Naive thymus-derived CD4-positive, alpha-beta T cell (primary cell): ENCODE results near the gene SORL1. TPM values are rescaled to one million over a fixed set of nuclear protein-coding genes. Genes with fewer than 3 reads are reported as not detected.
"Not testable (repeated sequence)": the region's sequence is repeated elsewhere in the genome, so short reads cannot be mapped to it uniquely, and the experiment has no call there.

ENCODE experiments used
- ATAC-seq: fragments of 150-1000 bp; cut with Tn5 transposase; 2 replicates; pipeline ENCODE4 v1.10.0; 2021; ENCODE audit warnings: mild to moderate bottlenecking, moderate library complexity
- CTCF ChIA-PET: fragments of 350-600 bp; sonication (Branson Sonifier 250); formaldehyde crosslinking; loops from one replicate; lab custom pipeline; 2021; ENCODE audit warnings: antibody characterized with exemption; lab: Charles Lee
- POLR2A ChIA-PET: fragments of 350-600 bp; sonication (Branson Sonifier 250); formaldehyde crosslinking; loops from one replicate; lab custom pipeline; 2021; ENCODE audit warnings: antibody characterized with exemption, inconsistent platforms; lab: Charles Lee
- DNase-seq, 9 donors: peaks; one replicate each; pipeline versions ENCODE4 v3.0.0 to v3.0.0-alpha.2; 2020 to 2022; ENCODE audit warnings: mixed read lengths in 1 of 9
- H3K27ac ChIP-seq: one replicate; pipeline ENCODE4 v1.7.0; 2013; ENCODE audit warnings: mild to moderate bottlenecking, low read depth, low read length, moderate library complexity
- H3K27me3 ChIP-seq, 2 donors: one replicate each; pipeline ENCODE4 v1.7.0; 2013; ENCODE audit warnings: low read length in 2 of 2, mild to moderate bottlenecking in 2 of 2, moderate library complexity in 2 of 2; ENCODE audit not compliant: control insufficient read depth in 2 of 2, insufficient read depth in 2 of 2
- H3K36me3 ChIP-seq, 3 experiments: 1 replicate in 2 of 3; 2 replicates in 1 of 3; pipeline ENCODE4 v1.7.0; 2013; ENCODE audit warnings: low read length in 3 of 3, mild to moderate bottlenecking in 3 of 3, moderate library complexity in 1 of 3; ENCODE audit not compliant: insufficient read depth in 3 of 3, control insufficient read depth in 2 of 3
- H3K4me1 ChIP-seq, 2 donors: one replicate each; pipeline ENCODE4 v1.7.0; 2013; ENCODE audit warnings: low read length in 2 of 2, mild to moderate bottlenecking in 2 of 2, moderate library complexity in 1 of 2; ENCODE audit not compliant: control insufficient read depth in 2 of 2, insufficient read depth in 2 of 2
- H3K4me3 ChIP-seq: 2 replicates; pipeline ENCODE4 v1.7.0; 2013; ENCODE audit warnings: mild to moderate bottlenecking, low read length
- H3K9me3 ChIP-seq, 3 experiments: 1 replicate in 2 of 3; 2 replicates in 1 of 3; pipeline ENCODE4 v1.7.0; 2013; ENCODE audit warnings: low read length in 3 of 3; ENCODE audit not compliant: control insufficient read depth in 2 of 3
- H3K27ac Mint-ChIP-seq, 9 donors: one replicate each; pipeline ENCODE4 v1.8.0; 2020 to 2022; ENCODE audit warnings: mixed read lengths in 9 of 9, mild to moderate bottlenecking in 8 of 9, moderate library complexity in 5 of 9, inconsistent platforms in 2 of 9
- H3K27me3 Mint-ChIP-seq, 5 donors: one replicate each; pipeline ENCODE4 v1.8.0; 2021 to 2022; ENCODE audit warnings: mixed read lengths in 5 of 5, mild to moderate bottlenecking in 1 of 5
- H3K36me3 Mint-ChIP-seq, 5 donors: one replicate each; pipeline ENCODE4 v1.8.0; 2020 to 2022; ENCODE audit warnings: mixed read lengths in 5 of 5, mild to moderate bottlenecking in 3 of 5, inconsistent platforms in 1 of 5
- H3K4me1 Mint-ChIP-seq, 7 donors: one replicate each; pipeline ENCODE4 v1.8.0; 2020 to 2022; ENCODE audit warnings: mixed read lengths in 7 of 7, mild to moderate bottlenecking in 3 of 7, inconsistent platforms in 1 of 7
- H3K4me3 Mint-ChIP-seq, 10 donors: one replicate each; pipeline ENCODE4 v1.8.0; 2020 to 2022; ENCODE audit warnings: mild to moderate bottlenecking in 10 of 10, mixed read lengths in 10 of 10, moderate library complexity in 6 of 10, inconsistent platforms in 2 of 10
- H3K9me3 Mint-ChIP-seq, 11 donors: one replicate each; pipeline ENCODE4 v1.8.0; 2020 to 2022; ENCODE audit warnings: mixed read lengths in 11 of 11, mild to moderate bottlenecking in 4 of 11, inconsistent platforms in 1 of 11, moderate library complexity in 1 of 11
- intact Hi-C, 2 donors: fragments of 100-400 bp; cut with micrococcal nuclease; formaldehyde crosslinking; loops; one replicate each; pipeline ENCODE4 v1.15.1; 2023
- polyA plus RNA-seq, 2 donors: library from polyadenylated mRNA; unstranded; fragments of 300-500 nt; fragmentation: Illumina TruSeq; gene quantifications; one replicate each; pipeline ENCODE4 v1.2.3, GENCODE V29; 2021
- total RNA-seq, 6 experiments: library from RNA in 5 of 6; stranded (reverse) in 5 of 6; gene quantifications; 1 replicate in 5 of 6; 2 replicates in 1 of 6; pipeline ENCODE4 v1.2.3 and lab custom pipeline; 2021 to 2026

Gene SORL1
- total and polyA plus RNA-seq, 7 experiments from 2014 or later: 165 to 555 (median 321) TPM

- H3K4me1 Mint-ChIP-seq: peaks cover 9 to 30% (median 24%) of the 10 kb centered on the region in 7 donors
- H3K9me3 Mint-ChIP-seq, H3K4me3 ChIP-seq, intact Hi-C loops, H3K4me3 Mint-ChIP-seq, H3K36me3 ChIP-seq, H3K9me3 ChIP-seq, ATAC-seq, CTCF ChIA-PET, H3K4me1 ChIP-seq, DNase-seq, H3K27me3 Mint-ChIP-seq, H3K27ac ChIP-seq, H3K27me3 ChIP-seq, H3K36me3 Mint-ChIP-seq: not testable (repeated sequence)
- POLR2A ChIA-PET: interaction anchor here (1.2 kb wide), 1 partner anchor 42 kb away, joined by 3 read pairs; no protein-coding TSS in a partner anchor
- peak overlapping the region in 1 of 9 donors; percentile 18 for H3K27ac Mint-ChIP-seq
Measured at GRCh38 chr11:121411330-121411729, 40.8 kb upstream of the SORL1 start.

GRCh38 chr11:121412000-121412587, 40.0 kb upstream of the SORL1 start:
- no peak overlapping the region for H3K27ac ChIP-seq
- no peak overlapping the region for H3K4me3 Mint-ChIP-seq
- H3K36me3 ChIP-seq: no peaks in the 10 kb centered on the region
- DNase-seq (no peak), ATAC-seq (no peak)
- H3K4me1 ChIP-seq: peaks cover 3 to 8% of the 10 kb centered on the region in 2 donors
- intact Hi-C loops: no loop called here
- H3K9me3 ChIP-seq: no peaks in the 10 kb centered on the region
- H3K9me3 Mint-ChIP-seq: no peaks in the 10 kb centered on the region
- POLR2A ChIA-PET: interaction anchor here (1.0 to 1.6 kb wide), 2 partner anchors 39 kb away, joined by 3 to 5 read pairs; no protein-coding TSS in a partner anchor
- H3K27ac Mint-ChIP-seq: peak overlapping the region in 4 of 9 donors; percentile 15 to 52 (median 38)
- peaks cover 0 to 4% (median 0%) of the 10 kb centered on the region in 5 donors for H3K36me3 Mint-ChIP-seq
- H3K4me3 ChIP-seq: no peak overlapping the region
- peaks cover 15 to 37% (median 29%) of the 10 kb centered on the region in 7 donors for H3K4me1 Mint-ChIP-seq
- H3K27me3 ChIP-seq: no peaks in the 10 kb centered on the region
- H3K27me3 Mint-ChIP-seq: no peaks in the 10 kb centered on the region
- CTCF ChIA-PET: no interaction called here

GRCh38 chr11:121412711-121413415, 39.3 kb upstream of the SORL1 start:
- no peak for DNase-seq
- Histone ChIP-seq H3K4me1 (peaks cover 10 to 16% of the 10 kb centered on the region in 2 donors), H3K36me3 (no peaks in the 10 kb centered on the region), H3K27ac (no peak overlapping the region), H3K27me3 (no peaks in the 10 kb centered on the region), H3K4me3 (no peak overlapping the region), H3K9me3 (no peaks in the 10 kb centered on the region)
- Mint-ChIP-seq H3K9me3 (no peaks in the 10 kb centered on the region), H3K27me3 (no peaks in the 10 kb centered on the region), H3K4me3 (no peak overlapping the region), H3K27ac (peak overlapping the region; percentile 34 to 87 (median 70)), H3K36me3 (peaks cover 0 to 10% (median 0%) of the 10 kb centered on the region in 5 donors), H3K4me1 (peaks cover 20 to 42% (median 35%) of the 10 kb centered on the region in 7 donors)
- CTCF ChIA-PET: interaction anchor here (0.6 kb wide), 1 partner anchor 44 kb away, joined by 3 read pairs; no protein-coding TSS in a partner anchor
- no peak for ATAC-seq
- POLR2A ChIA-PET: interaction anchor here (1.0 to 1.6 kb wide), 4 partner anchors 38 to 42 kb away, joined by 3 to 5 read pairs (median 3); partner anchors contain the start of genes SORL1 and SORL1-AS1
- intact Hi-C loops: no loop called here

- no peak for ATAC-seq
- peak overlapping the region in 7 of 9 donors; percentile 62 to 89 (median 81) for H3K27ac Mint-ChIP-seq
- no peaks in the 10 kb centered on the region for H3K27me3 Mint-ChIP-seq
- intact Hi-C loops: no loop called here
- CTCF ChIA-PET: no interaction called here
- POLR2A ChIA-PET: interaction anchor here (0.6 to 1.4 kb wide), 6 partner anchors 9 to 44 kb away, joined by 3 to 5 read pairs (median 4); no protein-coding TSS in a partner anchor
- no peaks in the 10 kb centered on the region for H3K27me3 ChIP-seq
- no peaks in the 10 kb centered on the region for H3K9me3 Mint-ChIP-seq
- no peak for DNase-seq
- peaks cover 0 to 14% (median 0%) of the 10 kb centered on the region in 5 donors for H3K36me3 Mint-ChIP-seq
- no peak overlapping the region for H3K27ac ChIP-seq
- no peaks in the 10 kb centered on the region for H3K9me3 ChIP-seq
- H3K4me3 ChIP-seq: no peak overlapping the region
- H3K4me1 ChIP-seq: peaks cover 25 to 30% of the 10 kb centered on the region in 2 donors
- peaks cover 28 to 56% (median 45%) of the 10 kb centered on the region in 7 donors for H3K4me1 Mint-ChIP-seq
- no peak overlapping the region for H3K4me3 Mint-ChIP-seq
- no peaks in the 10 kb centered on the region for H3K36me3 ChIP-seq
Measured at GRCh38 chr11:121414141-121414913, 37.8 kb upstream of the SORL1 start.

- Histone ChIP-seq H3K36me3 (no peaks in the 10 kb centered on the region), H3K4me3 (no peak overlapping the region), H3K9me3 (no peaks in the 10 kb centered on the region), H3K27me3 (no peaks in the 10 kb centered on the region), H3K4me1 (peaks cover 33 to 40% of the 10 kb centered on the region in 2 donors), H3K27ac (peak overlapping the region; percentile 40)
- CTCF ChIA-PET: interaction anchor here (1.8 kb wide), 1 partner anchor 35 kb away, joined by 4 read pairs; no protein-coding TSS in a partner anchor
- no peak for ATAC-seq
- Mint-ChIP-seq H3K4me1 (peaks cover 38 to 69% (median 57%) of the 10 kb centered on the region in 7 donors), H3K9me3 (no peaks in the 10 kb centered on the region), H3K36me3 (peaks cover 0 to 21% (median 0%) of the 10 kb centered on the region in 5 donors), H3K27me3 (no peaks in the 10 kb centered on the region), H3K4me3 (peak overlapping the region in 1 of 10 donors; percentile 8), H3K27ac (peak overlapping the region in 8 of 9 donors; percentile 65 to 90 (median 81))
- intact Hi-C loops: loop anchor here in 1 of 2 donors (2.0 kb wide), 1 partner anchor 49 kb away; no protein-coding TSS in a partner anchor
- no peak for DNase-seq
- POLR2A ChIA-PET: interaction anchor here (0.6 to 7.0 kb wide), 5 partner anchors 12 to 71 kb away, joined by 3 to 119 read pairs (median 4); partner anchors contain the start of genes SORL1 and SORL1-AS1
Measured at GRCh38 chr11:121415856-121416255, 36.3 kb upstream of the SORL1 start.
